ENCODE data around the gene ANAPC1. TPM values are rescaled to one million over a fixed set of nuclear protein-coding genes. Genes with fewer than 3 reads are reported as not detected.

The ANAPC1 gene
- total RNA-seq, 3 donors from 2014 or later (not counting 1 experiment from before 2014, with no cell fraction given) = 38.7 to 50.8 (median 50.4) TPM

GRCh38 chr2:111904726-111905474 is 20.9 kb upstream of the ANAPC1 start:
- Mint-ChIP-seq H3K4me3 (no peak overlapping the region), H3K9me3 (no peaks in the 10 kb centered on the region), H3K27me3 (ENCODE audit: low read depth in 2 of 2) (peaks cover 0 to 10% of the 10 kb centered on the region in 2 donors), H3K4me1 (peaks cover 5 to 9% of the 10 kb centered on the region in 2 donors), H3K36me3 (no peaks in the 10 kb centered on the region), H3K27ac (no peak overlapping the region)
- Histone ChIP-seq H3K36me3 (ENCODE audit: control insufficient read depth, insufficient read depth, low read length) (no peaks in the 10 kb centered on the region), H3K27me3 (ENCODE audit: control insufficient read depth, insufficient read depth, low read length) (no peaks in the 10 kb centered on the region), H3K4me1 (ENCODE audit: control insufficient read depth, insufficient read depth, low read length) (no peaks in the 10 kb centered on the region), H3K27ac (ENCODE audit: low read length) (no peak overlapping the region), H3K4me3 (ENCODE audit: low read length) (no peak overlapping the region), H3K9me3 (ENCODE audit: control insufficient read depth, insufficient read depth, low read length) (no peaks in the 10 kb centered on the region)
- 97% methylated on average over 10 of the region's 10 CpGs for WGBS (ENCODE audit: insufficient coverage)
- ATAC-seq = no peak
- no peak for DNase-seq
- intact Hi-C loops (cut with micrococcal nuclease) = no loop called here
- no peak for TF ChIP-seq CTCF (IDR thresholded peaks at IDR 0.05)

- DNase-seq (no peak), ATAC-seq (no peak)
- H3K4me3 Mint-ChIP-seq = no peak overlapping the region
- H3K4me1 Mint-ChIP-seq = peaks cover 9 to 13% of the 10 kb centered on the region in 2 donors
- no peak overlapping the region for H3K27ac Mint-ChIP-seq
- H3K36me3 ChIP-seq (ENCODE audit: control insufficient read depth, insufficient read depth, low read length) = no peaks in the 10 kb centered on the region
- peaks cover 7% of the 10 kb centered on the region for H3K4me1 ChIP-seq (ENCODE audit: control insufficient read depth, insufficient read depth, low read length)
- no peaks in the 10 kb centered on the region for H3K9me3 ChIP-seq (ENCODE audit: control insufficient read depth, insufficient read depth, low read length)
- intact Hi-C loops (cut with micrococcal nuclease) = no loop called here
- no peak overlapping the region for H3K27ac ChIP-seq (ENCODE audit: low read length)
- peaks cover 0 to 10% of the 10 kb centered on the region in 2 donors for H3K27me3 Mint-ChIP-seq (ENCODE audit: low read depth in 2 of 2)
- no peaks in the 10 kb centered on the region for H3K36me3 Mint-ChIP-seq
- WGBS (ENCODE audit: insufficient coverage) = 96% methylated on average over 5 of the region's 5 CpGs
- peaks cover 6% of the 10 kb centered on the region for H3K27me3 ChIP-seq (ENCODE audit: control insufficient read depth, insufficient read depth, low read length)
- no peak for TF ChIP-seq CTCF (IDR thresholded peaks at IDR 0.05)
- no peak overlapping the region for H3K4me3 ChIP-seq (ENCODE audit: low read length)
- no peaks in the 10 kb centered on the region for H3K9me3 Mint-ChIP-seq
Observed at GRCh38 chr2:111903930-111904439, 20.0 kb upstream of the ANAPC1 start.

GRCh38 chr2:111903516-111903915 is 19.5 kb upstream of the ANAPC1 start:
- Mint-ChIP-seq H3K4me3 (no peak overlapping the region), H3K4me1 (peaks cover 9 to 13% of the 10 kb centered on the region in 2 donors), H3K27ac (no peak overlapping the region), H3K27me3 (ENCODE audit: low read depth in 2 of 2) (peaks cover 0 to 10% of the 10 kb centered on the region in 2 donors), H3K36me3 (no peaks in the 10 kb centered on the region), H3K9me3 (no peaks in the 10 kb centered on the region)
- peaks cover 12% of the 10 kb centered on the region for H3K4me1 ChIP-seq (ENCODE audit: control insufficient read depth, insufficient read depth, low read length)
- H3K36me3 ChIP-seq (ENCODE audit: control insufficient read depth, insufficient read depth, low read length) = no peaks in the 10 kb centered on the region
- H3K27me3 ChIP-seq (ENCODE audit: control insufficient read depth, insufficient read depth, low read length) = peaks cover 9% of the 10 kb centered on the region
- H3K27ac ChIP-seq (ENCODE audit: low read length) = no peak overlapping the region
- H3K4me3 ChIP-seq (ENCODE audit: low read length) = no peak overlapping the region
- no peak for DNase-seq
- 44% methylated on average over 2 of the region's 3 CpGs for WGBS (ENCODE audit: insufficient coverage)
- no peaks in the 10 kb centered on the region for H3K9me3 ChIP-seq (ENCODE audit: control insufficient read depth, insufficient read depth, low read length)
- intact Hi-C loops (cut with micrococcal nuclease) = no loop called here
- no peak for TF ChIP-seq CTCF (IDR thresholded peaks at IDR 0.05)
- ATAC-seq = no peak

Measured in natural killer cell (primary cell).